ENCODE data around the gene GPX4. TPM values are rescaled to one million over a fixed set of nuclear protein-coding genes. Genes with fewer than 3 reads are reported as not detected.

Gene GPX4
- total RNA-seq, 1 donor from 2014 or later = 289 TPM

DNA sequence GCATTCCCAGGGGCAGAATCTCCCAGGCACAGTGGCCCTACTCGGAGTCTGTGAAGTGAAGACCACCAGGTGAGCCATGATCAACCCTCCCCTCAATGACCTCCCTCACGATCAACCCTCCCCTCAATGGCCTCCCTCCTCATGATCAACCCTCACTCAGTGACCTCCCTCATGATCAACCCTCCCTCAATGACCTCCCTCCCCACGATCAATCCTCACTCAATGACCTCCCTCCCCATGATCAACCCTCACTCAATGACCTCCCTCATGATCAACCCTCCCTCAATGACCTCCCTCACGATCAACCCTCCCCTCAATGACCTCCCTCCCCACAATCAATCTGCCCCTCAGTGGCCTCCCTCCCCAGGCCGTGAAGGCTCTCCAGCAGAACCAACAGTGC is 38.1 kb downstream of the GPX4 start:
- Histone ChIP-seq H3K79me2 (ENCODE audit: low read depth) (no peaks in the 10 kb centered on the region), H3K9ac (no peak overlapping the region), H3K27me3 (no peaks in the 10 kb centered on the region), H3F3A (ENCODE audit: low read depth) (peaks cover under 1% of the 10 kb centered on the region), H2AFZ (replicated peaks) (no peak overlapping the region), H3K4me2 (no peak overlapping the region), H3K4me3 (no peak overlapping the region), H3K4me1 (peaks cover 5% of the 10 kb centered on the region), H3K27ac (no peak overlapping the region), H3K9me3 (ENCODE audit: low read depth) (no peaks in the 10 kb centered on the region), H3K36me3 (no peaks in the 10 kb centered on the region), H4K20me1 (ENCODE audit: low read depth) (no peaks in the 10 kb centered on the region)
- TF ChIP-seq CTCF (IDR thresholded peaks at IDR 0.05) (no peak), EZH2 (IDR thresholded peaks at IDR 0.05) (no peak), EZH2phosphoT487 (IDR thresholded peaks at IDR 0.05) (no peak)
- Mint-ChIP-seq H3K4me1 (peaks cover 2% of the 10 kb centered on the region), H3K36me3 (peaks cover 22% of the 10 kb centered on the region), H3K9me3 (peaks cover 5% of the 10 kb centered on the region), H3K4me3 (no peak overlapping the region), H3K27ac (no peak overlapping the region), H3K27me3 (ENCODE audit: insufficient read depth, low read depth) (peaks cover 13% of the 10 kb centered on the region)
- DNase-seq (ENCODE audit: low spot score) = no peak

- H4K20me1 ChIP-seq (ENCODE audit: low read depth) = no peaks in the 10 kb centered on the region
- Mint-ChIP-seq H3K36me3 (peaks cover 22% of the 10 kb centered on the region), H3K9me3 (peaks cover 5% of the 10 kb centered on the region), H3K4me3 (no peak overlapping the region), H3K27me3 (ENCODE audit: insufficient read depth, low read depth) (peaks cover 13% of the 10 kb centered on the region), H3K4me1 (peaks cover 2% of the 10 kb centered on the region), H3K27ac (no peak overlapping the region)
- no peak overlapping the region for H3K4me2 ChIP-seq
- H3K4me1 ChIP-seq = peaks cover 5% of the 10 kb centered on the region
- H3K27ac ChIP-seq = no peak overlapping the region
- no peaks in the 10 kb centered on the region for H3K27me3 ChIP-seq
- H3K9ac ChIP-seq = no peak overlapping the region
- no peaks in the 10 kb centered on the region for H3K36me3 ChIP-seq
- no peaks in the 10 kb centered on the region for H3F3A ChIP-seq (ENCODE audit: low read depth)
- H3K79me2 ChIP-seq (ENCODE audit: low read depth) = no peaks in the 10 kb centered on the region
- no peak overlapping the region for H3K4me3 ChIP-seq
- no peak overlapping the region for H2AFZ ChIP-seq (replicated peaks)
- H3K9me3 ChIP-seq (ENCODE audit: low read depth) = no peaks in the 10 kb centered on the region
- no peak for TF ChIP-seq EZH2 (IDR thresholded peaks at IDR 0.05)
- no peak for TF ChIP-seq CTCF (IDR thresholded peaks at IDR 0.05)
- no peak for TF ChIP-seq EZH2phosphoT487 (IDR thresholded peaks at IDR 0.05)
- no peak for DNase-seq (ENCODE audit: low spot score)
Observed at GRCh38 chr19:1143828-1144399, 40.1 kb downstream of the GPX4 start.

GRCh38 chr19:1144741-1145140 is 40.9 kb downstream of the GPX4 start:
- H3K36me3 Mint-ChIP-seq = peaks cover 21% of the 10 kb centered on the region
- no peak overlapping the region for H3K4me3 Mint-ChIP-seq

More at GRCh38 chr19:1144741-1145140, 40.9 kb downstream of the GPX4 start:
- Histone ChIP-seq H3K9me3 (ENCODE audit: low read depth) (no peaks in the 10 kb centered on the region), H3K79me2 (ENCODE audit: low read depth) (no peaks in the 10 kb centered on the region), H3K4me1 (peaks cover 5% of the 10 kb centered on the region), H3K27ac (no peak overlapping the region), H4K20me1 (ENCODE audit: low read depth) (no peaks in the 10 kb centered on the region), H2AFZ (replicated peaks) (no peak overlapping the region), H3F3A (ENCODE audit: low read depth) (no peaks in the 10 kb centered on the region), H3K4me3 (no peak overlapping the region), H3K4me2 (no peak overlapping the region), H3K9ac (no peak overlapping the region), H3K36me3 (no peaks in the 10 kb centered on the region), H3K27me3 (no peaks in the 10 kb centered on the region)
- Mint-ChIP-seq H3K4me1 (peaks cover 2% of the 10 kb centered on the region), H3K9me3 (peaks cover 5% of the 10 kb centered on the region), H3K27ac (no peak overlapping the region), H3K27me3 (ENCODE audit: insufficient read depth, low read depth) (peaks cover 11% of the 10 kb centered on the region)
- TF ChIP-seq EZH2phosphoT487 (IDR thresholded peaks at IDR 0.05) = no peak
- no peak for TF ChIP-seq CTCF (IDR thresholded peaks at IDR 0.05)
- TF ChIP-seq EZH2 (IDR thresholded peaks at IDR 0.05) = no peak
- no peak for DNase-seq (ENCODE audit: low spot score)

Data from neural progenitor cell (in vitro differentiated cells).